Smooth muscle cell (in vitro differentiated cells): ENCODE results near the gene GNG2. TPM values are rescaled to one million over a fixed set of nuclear protein-coding genes. Genes with fewer than 3 reads are reported as not detected.

ENCODE experiments used
- DNase-seq: peaks from one replicate; lab custom pipeline; 2025; ENCODE audit not compliant: unreplicated experiment; lab: John Stamatoyannopoulos, UW
- H2AFZ ChIP-seq: fragments of 200-600 bp; sonication (generic); 2 replicates; pipeline ENCODE4 v1.6.0; 2016; ENCODE audit warnings: antibody characterized with exemption, low read depth, mild to moderate bottlenecking
- H3F3A ChIP-seq: fragments of 200-600 bp; sonication (generic); 2 replicates; pipeline ENCODE4 v1.6.0; 2017; ENCODE audit warnings: antibody characterized with exemption, low read depth
- H3K27ac ChIP-seq: fragments of 200-600 bp; sonication (generic); 2 replicates; pipeline ENCODE4 v1.5.1; 2016; ENCODE audit warnings: low read depth, mild to moderate bottlenecking
- H3K27me3 ChIP-seq: fragments of 200-600 bp; sonication (generic); 2 replicates; pipeline ENCODE4 v1.6.1; 2016; ENCODE audit warnings: low read depth, mild to moderate bottlenecking
- H3K36me3 ChIP-seq: fragments of 200-600 bp; sonication (generic); 2 replicates; pipeline ENCODE4 v1.5.1; 2016; ENCODE audit warnings: low read depth
- H3K4me1 ChIP-seq: fragments of 200-600 bp; sonication (generic); 2 replicates; pipeline ENCODE4 v1.5.1; 2016; ENCODE audit warnings: low read depth
- H3K4me2 ChIP-seq: fragments of 200-600 bp; sonication (generic); 2 replicates; pipeline ENCODE4 v1.6.0; 2016; ENCODE audit warnings: mild to moderate bottlenecking
- H3K4me3 ChIP-seq: fragments of 200-600 bp; sonication (generic); 2 replicates; pipeline ENCODE4 v1.5.1; 2016; ENCODE audit warnings: mild to moderate bottlenecking
- H3K79me2 ChIP-seq: fragments of 200-600 bp; sonication (generic); 2 replicates; pipeline ENCODE4 v1.6.0; 2016; ENCODE audit warnings: low read depth, mild to moderate bottlenecking
- H3K9ac ChIP-seq: fragments of 200-600 bp; sonication (generic); 2 replicates; pipeline ENCODE4 v1.6.0; 2016; ENCODE audit warnings: low read depth
- H3K9me3 ChIP-seq: fragments of 200-600 bp; sonication (generic); replicated peaks from 2 replicates; pipeline ENCODE4 v1.5.1; 2016; ENCODE audit warnings: low read depth
- H4K20me1 ChIP-seq: fragments of 200-600 bp; sonication (generic); 2 replicates; pipeline ENCODE4 v1.6.0; 2016; ENCODE audit warnings: low read depth
- WGBS: methylation state at CpG from one replicate; pipeline ENCODE4 v1.1.7; 2016; ENCODE audit warnings: low lambda C conversion rate; 5-methylcytosine and 5-hydroxymethylcytosine counted together
- polyA plus RNA-seq: library from polyadenylated mRNA; unstranded; fragments of >200 nt; fragmentation: Nextera tagmentation; extraction: Ambion mirVana; gene quantifications from 2 replicates; pipeline ENCODE4 v1.2.1, GENCODE V29; 2016
- total RNA-seq: library from RNA; depleted of rRNA; stranded (reverse); fragments of >200 nt; gene quantifications from 2 replicates; pipeline ENCODE4 v1.2.3, GENCODE V29; 2014
- TF ChIP-seq, protein P1 (sequence below): fragments of 200-600 bp; sonication (generic); IDR thresholded peaks from 2 replicates; pipeline ENCODE4 v1.5.1; 2017; ENCODE audit warnings: borderline replicate concordance, mild to moderate bottlenecking, antibody characterized with exemption; ENCODE audit not compliant: insufficient read depth, poor library complexity, severe bottlenecking

The GNG2 gene
- total and polyA plus RNA-seq, 2 experiments from 2014 or later: 83.6 to 128 TPM

DNA sequence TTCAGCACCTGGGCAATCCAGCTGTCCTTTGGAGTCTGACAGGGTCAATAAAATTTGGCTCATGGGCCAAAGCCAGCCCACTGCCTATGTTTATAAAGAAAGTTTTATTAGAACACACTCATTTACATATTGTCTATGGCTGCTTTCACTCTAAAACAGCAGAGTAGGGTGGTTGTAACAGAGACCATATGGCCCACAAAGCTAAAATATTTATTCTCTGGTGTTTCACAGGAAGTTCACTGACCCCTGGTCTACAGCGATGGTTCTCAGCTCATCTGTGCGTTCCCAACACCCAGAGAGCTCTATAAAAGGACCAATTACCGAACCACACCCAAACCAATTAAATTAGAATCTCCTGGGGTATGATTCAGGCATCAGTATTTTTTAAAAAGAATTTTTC, 91.2 kb downstream of the GNG2 start:
- no peak overlapping the region for H3K4me2 ChIP-seq
- H3K4me1 ChIP-seq: no peaks in the 10 kb centered on the region
- WGBS: 56% methylated on average over 3 of the region's 3 CpGs
- no peak overlapping the region for H3K27ac ChIP-seq
- no peaks in the 10 kb centered on the region for H3K27me3 ChIP-seq
- no peak for DNase-seq
- H3K9me3 ChIP-seq: no peaks in the 10 kb centered on the region
- no peaks in the 10 kb centered on the region for H3F3A ChIP-seq
- H2AFZ ChIP-seq: no peak overlapping the region
- TF ChIP-seq, protein P1, sequence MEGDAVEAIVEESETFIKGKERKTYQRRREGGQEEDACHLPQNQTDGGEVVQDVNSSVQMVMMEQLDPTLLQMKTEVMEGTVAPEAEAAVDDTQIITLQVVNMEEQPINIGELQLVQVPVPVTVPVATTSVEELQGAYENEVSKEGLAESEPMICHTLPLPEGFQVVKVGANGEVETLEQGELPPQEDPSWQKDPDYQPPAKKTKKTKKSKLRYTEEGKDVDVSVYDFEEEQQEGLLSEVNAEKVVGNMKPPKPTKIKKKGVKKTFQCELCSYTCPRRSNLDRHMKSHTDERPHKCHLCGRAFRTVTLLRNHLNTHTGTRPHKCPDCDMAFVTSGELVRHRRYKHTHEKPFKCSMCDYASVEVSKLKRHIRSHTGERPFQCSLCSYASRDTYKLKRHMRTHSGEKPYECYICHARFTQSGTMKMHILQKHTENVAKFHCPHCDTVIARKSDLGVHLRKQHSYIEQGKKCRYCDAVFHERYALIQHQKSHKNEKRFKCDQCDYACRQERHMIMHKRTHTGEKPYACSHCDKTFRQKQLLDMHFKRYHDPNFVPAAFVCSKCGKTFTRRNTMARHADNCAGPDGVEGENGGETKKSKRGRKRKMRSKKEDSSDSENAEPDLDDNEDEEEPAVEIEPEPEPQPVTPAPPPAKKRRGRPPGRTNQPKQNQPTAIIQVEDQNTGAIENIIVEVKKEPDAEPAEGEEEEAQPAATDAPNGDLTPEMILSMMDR: no peak
- peaks cover 4% of the 10 kb centered on the region for H4K20me1 ChIP-seq
- H3K36me3 ChIP-seq: peaks cover 22% of the 10 kb centered on the region
- no peak overlapping the region for H3K9ac ChIP-seq
- peaks cover 3% of the 10 kb centered on the region for H3K79me2 ChIP-seq
- H3K4me3 ChIP-seq: no peak overlapping the region

DNA sequence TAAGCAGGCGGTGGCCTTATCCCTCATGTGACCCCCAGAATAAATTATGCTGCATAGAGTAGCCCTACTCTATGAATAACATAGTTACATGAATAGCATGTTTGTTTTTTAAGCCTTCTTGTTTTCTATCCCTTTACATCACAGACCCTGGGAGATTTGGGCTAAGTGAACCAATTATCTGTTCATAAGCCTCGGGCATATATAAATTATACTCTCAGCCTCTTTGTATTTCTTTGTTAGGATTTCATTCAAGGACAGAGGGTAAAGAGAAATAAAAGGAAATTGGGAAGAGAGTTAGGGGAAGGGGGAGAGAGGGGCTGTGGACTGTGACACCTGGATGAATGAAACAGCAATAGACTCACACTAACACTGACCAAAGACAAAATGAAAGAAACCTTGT, 93.6 kb downstream of the GNG2 start:
- Histone ChIP-seq H3F3A (no peaks in the 10 kb centered on the region), H3K36me3 (peaks cover 31% of the 10 kb centered on the region), H3K9ac (no peak overlapping the region), H3K79me2 (no peaks in the 10 kb centered on the region), H3K27me3 (no peaks in the 10 kb centered on the region), H3K4me1 (no peaks in the 10 kb centered on the region), H3K4me3 (no peak overlapping the region), H3K9me3 (no peaks in the 10 kb centered on the region), H3K4me2 (no peak overlapping the region), H3K27ac (no peak overlapping the region), H4K20me1 (peaks cover 4% of the 10 kb centered on the region), H2AFZ (no peak overlapping the region)
- no peak for DNase-seq
- 98% methylated on average over 2 of the region's 2 CpGs for WGBS
- TF ChIP-seq, protein P1: no peak

DNA sequence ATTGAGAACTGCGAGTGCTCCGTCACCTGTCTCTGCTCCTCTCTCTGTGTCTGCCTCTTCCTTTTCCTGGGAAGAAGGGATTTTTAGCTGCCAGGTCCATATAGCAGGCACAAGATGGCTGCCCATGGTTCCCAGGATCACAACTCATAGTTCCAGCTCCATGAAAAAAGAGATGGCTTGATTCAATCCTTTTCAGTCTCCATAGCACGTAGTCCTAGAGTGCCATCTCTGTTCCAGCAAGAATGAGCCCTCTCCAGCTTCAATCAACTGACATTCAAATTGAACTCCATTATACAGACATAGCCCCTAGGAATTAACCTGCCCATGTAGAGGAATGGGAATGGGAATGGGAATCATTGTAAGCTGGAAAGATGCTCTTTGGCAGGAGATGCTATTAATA, 94.2 kb downstream of the GNG2 start:
- H3K27me3 ChIP-seq: no peaks in the 10 kb centered on the region
- DNase-seq: no peak
- no peak overlapping the region for H3K9ac ChIP-seq
- 94% methylated on average over 3 of the region's 3 CpGs for WGBS
- no peaks in the 10 kb centered on the region for H3K9me3 ChIP-seq
- no peak overlapping the region for H3K27ac ChIP-seq
- H3K4me1 ChIP-seq: no peaks in the 10 kb centered on the region
- TF ChIP-seq, protein P1: no peak
- no peak overlapping the region for H3K4me3 ChIP-seq
- H2AFZ ChIP-seq: no peak overlapping the region
- H4K20me1 ChIP-seq: peaks cover 4% of the 10 kb centered on the region
- H3F3A ChIP-seq: no peaks in the 10 kb centered on the region
- no peak overlapping the region for H3K4me2 ChIP-seq
- H3K79me2 ChIP-seq: no peaks in the 10 kb centered on the region
- peaks cover 32% of the 10 kb centered on the region for H3K36me3 ChIP-seq

DNA sequence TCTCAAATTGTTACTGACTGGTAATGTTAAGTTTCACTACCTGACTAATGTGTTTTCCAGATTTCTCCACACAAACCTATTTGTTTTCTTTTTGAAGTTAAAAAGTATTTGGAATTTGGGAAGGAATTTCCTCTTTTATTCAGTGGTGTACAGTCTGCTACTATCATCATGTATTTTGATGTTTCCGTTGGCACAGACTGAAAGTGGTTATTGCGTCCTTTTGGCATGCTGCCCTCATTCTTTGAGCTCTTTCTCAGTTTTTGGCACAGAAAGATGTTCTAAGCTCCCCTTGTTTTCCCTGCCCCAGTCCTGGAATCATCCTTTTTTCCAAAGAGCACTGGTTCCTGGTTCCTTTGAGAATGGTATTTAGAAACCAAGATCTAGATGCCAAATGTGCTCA, 97.5 kb downstream of the GNG2 start:
- no peak overlapping the region for H3K27ac ChIP-seq
- H3K4me1 ChIP-seq: peaks cover 13% of the 10 kb centered on the region
- TF ChIP-seq, protein P1: no peak
- H3K4me2 ChIP-seq: no peak overlapping the region
- H3K36me3 ChIP-seq: peaks cover 22% of the 10 kb centered on the region
- peaks cover 11% of the 10 kb centered on the region for H4K20me1 ChIP-seq
- H3K4me3 ChIP-seq: no peak overlapping the region
- no peak overlapping the region for H3K9ac ChIP-seq
- H3K79me2 ChIP-seq: no peaks in the 10 kb centered on the region
- 95% methylated on average over 2 of the region's 2 CpGs for WGBS
- no peak overlapping the region for H2AFZ ChIP-seq
- H3K27me3 ChIP-seq: no peaks in the 10 kb centered on the region
- no peaks in the 10 kb centered on the region for H3K9me3 ChIP-seq
- no peak for DNase-seq
- H3F3A ChIP-seq: peaks cover 5% of the 10 kb centered on the region
